SIG-M5 (cell line): ENCODE measurements around the gene ENAH.

ENCODE experiments used
- DNase-seq: peaks from one replicate; lab custom pipeline; 2025; lab: John Stamatoyannopoulos, UW

ENAH gene

DNA sequence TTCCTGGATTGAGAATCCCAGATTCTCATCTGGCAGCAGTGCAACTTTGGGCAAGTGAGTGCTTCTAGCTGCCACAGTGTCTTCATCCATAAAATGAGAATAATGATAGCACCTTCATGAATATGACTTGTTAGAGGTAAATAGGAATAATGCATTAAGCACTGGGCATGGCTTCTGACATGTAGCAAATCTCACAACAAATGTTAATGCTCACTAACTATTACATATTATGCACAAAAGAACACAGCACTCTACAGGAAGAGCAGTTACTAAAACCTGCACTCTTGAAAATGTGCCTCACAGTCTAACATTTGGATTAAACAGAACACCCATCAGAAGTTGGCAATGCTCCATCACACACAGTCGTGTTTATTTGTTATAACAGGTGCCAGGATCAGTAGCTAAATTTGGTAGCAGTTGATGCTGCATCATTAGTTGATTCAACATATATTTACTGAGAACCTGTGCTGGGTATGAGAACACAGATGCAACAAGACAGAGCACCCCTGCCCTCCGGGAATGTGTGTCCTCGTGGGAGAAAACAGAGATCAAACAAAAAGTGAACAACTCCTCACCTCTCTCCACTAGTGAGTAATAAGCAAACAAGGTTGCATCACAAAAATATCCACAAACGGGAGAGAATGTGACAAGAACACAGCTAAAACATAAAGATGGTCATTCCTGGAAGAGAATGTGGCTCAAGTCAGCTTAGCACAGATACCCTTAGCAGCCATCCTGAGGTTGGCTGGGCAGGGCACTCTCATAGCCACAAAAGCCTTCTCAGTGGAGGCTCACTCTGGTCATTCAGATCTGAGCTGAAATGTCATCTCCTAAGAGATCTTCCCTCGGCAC lies 198.9 kb downstream of the ENAH start:
- no peak for DNase-seq

DNA sequence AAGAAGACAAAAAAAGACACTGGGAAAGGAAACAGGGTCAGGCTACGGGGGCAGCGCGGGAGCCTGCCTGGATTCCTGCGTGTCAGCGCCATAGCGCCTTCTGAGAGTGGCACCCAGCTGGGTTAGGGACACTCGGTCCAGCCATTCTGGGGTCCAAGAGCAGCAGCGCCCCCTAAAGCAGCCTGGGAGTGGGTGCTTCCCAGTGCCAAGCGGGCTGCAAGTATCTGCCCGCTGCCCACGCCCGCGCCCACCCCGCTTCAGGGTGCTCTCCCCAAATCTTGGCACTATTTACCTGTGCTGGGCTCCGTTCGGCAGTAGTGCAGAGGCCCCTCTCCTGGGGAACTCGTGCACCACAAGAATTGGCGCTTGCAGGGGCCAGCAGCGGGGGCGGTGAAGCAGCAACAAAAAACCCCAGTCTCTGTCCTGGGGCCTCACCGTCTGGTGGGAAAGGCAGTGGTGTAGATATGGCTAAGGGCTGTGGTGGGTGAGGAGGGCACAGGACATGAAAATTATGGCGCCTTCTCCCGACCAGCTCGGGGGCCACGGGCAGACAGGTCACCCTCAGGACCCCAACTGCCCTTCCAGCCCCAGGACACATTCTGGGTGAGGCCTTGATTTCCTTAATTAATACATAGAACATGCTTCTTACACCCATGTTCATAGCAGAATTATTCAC lies 200.9 kb downstream of the ENAH start:
- no peak for DNase-seq

DNA sequence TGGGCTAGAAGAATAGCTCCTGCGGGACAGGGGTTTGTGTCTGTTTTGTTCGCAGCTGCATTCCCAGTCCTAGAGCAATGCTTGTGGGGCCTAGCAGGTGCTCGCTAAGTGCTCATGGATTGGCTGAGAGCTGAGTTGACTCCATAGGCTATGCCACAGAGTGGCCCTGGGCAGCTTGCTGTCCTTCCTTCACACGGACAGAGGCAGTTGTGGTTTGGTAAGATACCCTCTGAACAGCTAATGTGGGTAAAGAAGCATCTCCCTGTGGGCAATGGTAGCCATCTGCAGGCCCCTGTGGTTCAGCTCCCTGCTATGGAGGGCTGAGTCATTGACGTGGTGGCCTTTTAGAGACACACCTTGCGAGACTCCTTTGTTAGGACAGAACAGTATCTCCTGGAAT lies 201.6 kb downstream of the ENAH start:
- DNase-seq, result no peak

DNA sequence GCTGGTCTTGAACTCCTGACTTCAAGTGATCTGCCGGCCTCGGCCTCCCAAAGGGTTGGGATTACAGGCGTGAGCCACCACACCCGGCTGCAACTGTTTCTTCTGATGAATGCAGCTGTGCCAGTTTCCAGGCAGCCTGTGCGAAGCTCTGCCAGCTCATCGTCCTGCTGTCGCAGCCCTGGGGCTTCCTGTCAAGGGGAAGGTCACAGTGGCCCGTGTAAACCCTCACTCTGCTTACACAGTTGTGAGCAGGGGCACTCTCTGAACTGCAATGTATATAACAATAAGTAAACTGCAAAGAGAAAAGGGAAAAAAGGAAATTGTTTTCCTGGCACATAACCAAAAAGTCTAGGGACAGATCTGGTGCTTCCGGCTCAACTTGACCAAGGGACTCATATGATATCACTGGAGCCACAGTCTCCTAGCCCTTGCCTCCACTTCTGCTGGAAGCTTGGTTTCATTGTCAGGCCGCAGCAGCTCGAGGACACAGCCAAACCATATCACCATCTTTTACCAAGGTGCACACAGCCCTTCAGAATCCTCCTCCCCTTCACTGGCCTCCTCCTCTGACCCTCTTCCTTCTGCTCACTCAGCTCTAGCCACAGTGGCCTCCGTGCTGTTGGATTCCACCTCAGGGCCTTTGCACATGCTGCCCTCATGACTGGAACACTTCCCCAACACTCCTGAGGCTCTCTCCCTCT lies 202.3 kb downstream of the ENAH start:
- DNase-seq, result no peak

DNA sequence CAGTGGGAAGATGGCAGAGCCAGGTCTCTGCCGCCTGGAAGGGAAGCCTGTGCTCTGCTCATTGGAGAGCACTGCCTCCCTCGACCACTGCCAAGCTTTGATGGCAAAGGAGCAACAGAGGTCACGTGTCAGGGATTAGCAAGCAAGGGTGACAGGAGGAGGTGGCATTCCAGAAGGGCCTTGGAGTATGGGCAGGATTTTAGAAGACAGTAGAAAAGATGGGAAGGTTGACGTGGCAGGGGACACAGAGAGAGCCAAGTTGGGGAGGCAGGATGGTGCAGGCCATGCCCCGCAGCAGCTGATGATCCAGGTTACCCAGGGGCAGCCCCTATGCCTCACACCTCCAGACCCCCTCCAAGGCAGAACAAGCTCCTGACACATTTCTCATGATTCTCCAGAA lies 203.1 kb downstream of the ENAH start:
- no peak for DNase-seq

DNA sequence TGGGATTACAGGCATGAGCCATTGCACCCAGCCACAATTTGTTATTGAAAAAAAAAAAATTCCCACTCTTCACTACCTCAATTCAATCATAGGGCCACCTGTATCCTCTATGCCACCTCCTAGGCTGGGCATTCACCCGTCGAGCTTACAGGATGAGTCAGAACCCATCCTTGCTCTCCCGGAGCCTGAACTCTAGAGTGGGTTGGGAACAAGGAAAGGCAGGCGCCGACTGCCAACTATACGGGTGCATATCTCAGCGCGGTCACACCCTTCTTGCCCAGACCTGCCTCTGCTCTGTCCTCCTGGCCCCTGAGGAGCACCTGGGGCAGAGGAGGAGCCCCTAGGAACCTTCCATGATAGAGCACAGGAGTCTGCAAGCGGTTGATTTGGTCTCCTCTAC lies 203.7 kb downstream of the ENAH start:
- DNase-seq, result no peak

DNA sequence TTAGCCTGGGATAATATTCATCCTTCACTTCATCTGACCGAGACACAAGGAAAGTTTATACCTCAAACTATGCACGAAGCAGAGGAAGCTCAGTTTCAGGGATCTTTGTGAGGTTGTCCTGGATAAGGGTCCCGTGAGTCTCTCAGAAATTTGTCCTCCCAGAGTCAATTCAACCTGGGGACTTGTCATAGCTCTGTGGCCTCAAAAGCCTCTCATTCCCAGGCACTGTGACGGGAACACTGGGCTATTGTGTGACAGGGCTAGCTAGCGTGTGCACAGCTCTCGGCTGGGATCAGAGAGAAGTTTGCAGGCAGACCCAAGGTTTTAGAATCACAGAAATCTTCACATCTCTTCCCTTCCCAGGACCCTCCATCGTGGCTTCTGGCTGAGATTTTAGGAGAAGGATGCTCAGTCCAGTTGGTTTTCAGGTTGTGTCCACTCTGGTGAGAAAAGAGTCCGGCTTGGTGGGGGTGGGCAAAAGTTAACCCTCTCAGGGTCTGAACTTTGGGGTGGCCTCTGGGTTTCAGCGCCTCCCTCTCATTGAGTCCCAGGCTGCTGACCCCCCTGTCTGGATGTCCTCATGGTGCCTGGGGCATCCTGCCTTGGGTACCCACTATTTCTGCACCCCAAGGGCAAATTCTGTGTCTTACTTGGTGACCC lies 204.6 kb downstream of the ENAH start:
- DNase-seq, result no peak

DNA sequence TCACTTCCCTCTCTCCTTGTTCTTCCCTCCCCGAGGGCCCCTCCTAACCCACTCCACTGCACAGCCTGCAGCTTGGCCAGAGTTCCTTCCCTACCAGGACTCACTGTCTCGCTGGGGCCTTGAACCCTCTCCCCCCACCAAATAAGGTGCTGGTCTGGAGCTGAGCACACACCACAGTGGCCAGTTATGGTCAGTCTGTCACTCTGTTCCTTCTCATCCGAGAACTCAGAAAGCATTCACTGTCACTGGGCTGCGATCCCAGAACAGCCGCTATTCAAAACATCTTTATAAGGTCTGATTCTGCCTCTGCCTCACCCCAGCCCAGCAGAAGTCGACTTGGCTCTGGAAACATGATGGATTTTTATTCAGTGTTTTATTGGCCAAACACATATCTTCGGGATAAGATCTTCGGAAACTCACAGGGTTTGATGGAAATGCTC lies 205.3 kb downstream of the ENAH start:
- no peak for DNase-seq

DNA sequence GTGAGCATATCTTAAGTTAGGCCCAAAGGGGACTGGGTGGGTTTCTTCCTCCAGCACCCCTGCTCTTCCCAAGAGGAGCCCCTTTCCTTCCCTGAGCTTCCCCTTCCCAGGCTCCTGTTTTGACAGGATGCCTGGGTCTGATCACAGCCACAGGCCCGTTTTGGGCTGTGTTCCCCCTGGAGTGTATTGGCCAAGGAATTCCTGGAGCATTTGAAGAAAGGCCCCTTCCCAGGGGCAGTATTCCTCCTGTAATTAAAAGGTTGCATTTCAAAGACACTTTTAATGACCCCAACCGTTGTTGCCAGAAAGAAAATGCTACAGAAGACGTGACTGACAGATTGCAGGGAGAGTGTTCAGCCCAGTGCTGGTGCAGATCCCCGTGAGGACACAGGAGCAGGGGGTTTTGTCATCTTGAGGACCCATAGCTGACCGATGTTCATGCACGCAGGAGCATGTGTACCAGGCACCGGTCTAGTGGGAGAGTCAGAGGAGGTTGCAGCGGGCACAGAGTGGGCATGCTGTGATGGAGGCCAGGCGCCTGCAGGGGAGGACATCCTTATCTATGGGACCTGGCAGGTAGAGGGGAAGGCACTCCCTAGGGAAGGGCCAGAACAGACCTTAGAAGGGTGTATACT lies 205.8 kb downstream of the ENAH start:
- no peak for DNase-seq

DNA sequence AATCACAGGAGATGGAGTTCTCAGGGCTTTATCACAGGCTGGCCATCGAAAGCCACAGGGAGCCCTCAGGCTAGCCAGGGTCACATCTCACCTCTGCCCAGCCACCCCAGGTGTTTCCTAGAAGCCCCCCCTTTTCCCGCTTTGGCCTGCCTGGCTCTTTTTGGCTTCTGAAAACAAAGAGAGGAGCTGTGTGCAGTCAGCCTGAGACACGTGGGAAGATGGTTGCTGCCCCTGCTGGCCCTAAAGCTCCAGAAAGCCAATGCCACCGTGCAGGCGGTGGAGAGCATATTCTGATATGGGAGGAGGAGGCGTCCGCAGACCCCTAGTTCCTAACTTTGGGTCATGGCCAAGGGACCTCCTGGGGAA lies 206.3 kb downstream of the ENAH start:
- DNase-seq, result no peak

DNA sequence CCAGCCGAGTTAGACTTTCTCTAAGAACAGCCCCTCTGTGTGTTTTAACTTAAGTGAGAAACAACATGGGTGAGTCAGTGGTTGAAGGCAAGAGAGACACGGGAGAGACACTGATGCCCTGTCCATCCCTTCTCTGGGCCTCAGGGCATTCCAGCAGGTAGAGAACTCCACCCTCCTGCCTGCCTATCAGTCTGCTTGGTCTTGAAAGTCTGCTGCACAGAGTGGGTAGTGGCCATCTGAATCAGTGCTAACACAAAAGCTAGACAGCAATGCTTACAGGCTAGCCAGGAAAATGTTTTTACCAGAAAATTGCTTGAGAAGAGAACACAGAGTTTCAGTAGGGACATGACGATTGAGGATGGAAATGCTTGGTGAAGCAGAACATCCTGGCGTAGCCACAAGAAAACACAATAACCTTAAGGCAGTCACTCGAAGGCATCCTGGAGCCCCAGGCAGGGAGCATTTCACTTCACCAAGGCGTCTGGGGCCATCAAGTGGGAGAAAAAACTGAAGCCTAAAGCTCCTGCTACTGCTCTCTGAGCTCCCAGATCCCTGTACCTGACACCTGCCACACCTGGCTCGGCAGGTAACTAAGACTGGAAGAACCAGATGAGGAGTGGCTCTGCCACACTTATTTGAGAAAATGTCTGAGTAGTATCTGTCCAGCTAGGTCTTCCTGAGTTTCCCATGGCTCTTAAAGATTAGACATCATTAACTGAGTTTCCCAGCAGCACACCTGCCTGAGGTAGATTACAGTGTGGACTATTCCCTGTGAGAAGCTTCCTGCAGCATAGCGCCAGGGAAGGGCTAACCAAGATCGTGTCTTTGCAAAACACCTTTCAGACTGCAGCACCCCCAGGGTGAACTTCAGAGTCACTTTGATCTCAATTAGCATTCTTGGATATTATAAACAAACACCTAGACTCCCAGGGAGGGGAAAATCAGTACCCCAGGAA lies 207.0 kb downstream of the ENAH start:
- no peak for DNase-seq

DNA sequence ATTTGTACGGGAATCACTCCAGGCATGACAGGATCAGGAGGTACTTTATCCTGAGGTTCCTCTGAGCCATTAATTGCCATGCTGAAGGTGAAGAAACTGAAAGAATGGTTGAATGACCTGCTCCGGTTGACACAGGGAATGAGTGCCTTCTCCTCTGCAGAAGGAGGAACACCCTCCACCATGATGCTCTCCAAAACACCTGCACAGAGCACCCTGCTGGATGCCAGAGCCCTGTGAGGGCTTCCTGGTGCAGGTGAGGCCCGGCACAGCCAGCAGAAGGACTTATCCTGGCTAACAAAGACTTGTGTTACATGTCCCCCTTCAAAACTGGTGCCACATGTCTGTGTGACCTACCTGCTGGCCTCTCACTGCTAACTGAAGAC lies 210.8 kb downstream of the ENAH start:
- no peak for DNase-seq

DNA sequence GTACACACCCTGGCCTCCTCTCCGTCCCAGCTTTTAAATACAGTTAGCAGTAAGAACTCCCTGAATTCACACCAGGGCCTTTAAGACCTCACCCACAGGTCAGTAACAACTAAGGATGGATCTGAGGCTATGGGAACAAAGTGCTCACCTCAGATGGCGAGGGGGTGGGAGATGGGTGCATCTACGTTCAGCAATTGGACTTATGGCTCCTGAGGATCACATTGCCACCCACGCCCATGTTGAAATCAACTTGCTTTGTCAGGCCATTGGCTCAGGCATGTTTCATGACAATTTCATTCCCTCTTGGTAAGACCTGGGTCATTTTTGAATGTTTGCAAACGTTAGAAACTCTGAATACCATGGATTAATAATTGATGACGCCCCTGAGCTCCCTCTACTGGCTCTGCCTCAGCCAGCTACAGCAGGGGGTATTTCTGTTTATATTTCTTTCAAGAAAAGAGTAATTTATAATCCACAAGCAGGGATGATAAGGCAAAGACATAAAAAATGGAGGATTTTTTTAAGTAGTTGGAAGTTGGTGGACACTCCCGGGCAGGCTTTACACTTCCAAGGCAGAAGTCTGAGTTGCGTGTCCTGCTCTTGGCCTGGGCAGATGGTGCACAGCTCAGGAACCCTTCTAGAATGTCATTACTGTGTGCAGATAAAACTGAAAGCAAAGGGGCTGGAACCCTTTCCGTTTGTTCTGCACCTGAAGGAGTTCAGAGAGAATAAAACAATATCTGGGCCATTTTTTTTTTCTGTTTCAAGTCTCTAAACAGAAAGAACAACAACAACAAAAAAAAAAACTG lies 211.4 kb downstream of the ENAH start:
- no peak for DNase-seq

DNA sequence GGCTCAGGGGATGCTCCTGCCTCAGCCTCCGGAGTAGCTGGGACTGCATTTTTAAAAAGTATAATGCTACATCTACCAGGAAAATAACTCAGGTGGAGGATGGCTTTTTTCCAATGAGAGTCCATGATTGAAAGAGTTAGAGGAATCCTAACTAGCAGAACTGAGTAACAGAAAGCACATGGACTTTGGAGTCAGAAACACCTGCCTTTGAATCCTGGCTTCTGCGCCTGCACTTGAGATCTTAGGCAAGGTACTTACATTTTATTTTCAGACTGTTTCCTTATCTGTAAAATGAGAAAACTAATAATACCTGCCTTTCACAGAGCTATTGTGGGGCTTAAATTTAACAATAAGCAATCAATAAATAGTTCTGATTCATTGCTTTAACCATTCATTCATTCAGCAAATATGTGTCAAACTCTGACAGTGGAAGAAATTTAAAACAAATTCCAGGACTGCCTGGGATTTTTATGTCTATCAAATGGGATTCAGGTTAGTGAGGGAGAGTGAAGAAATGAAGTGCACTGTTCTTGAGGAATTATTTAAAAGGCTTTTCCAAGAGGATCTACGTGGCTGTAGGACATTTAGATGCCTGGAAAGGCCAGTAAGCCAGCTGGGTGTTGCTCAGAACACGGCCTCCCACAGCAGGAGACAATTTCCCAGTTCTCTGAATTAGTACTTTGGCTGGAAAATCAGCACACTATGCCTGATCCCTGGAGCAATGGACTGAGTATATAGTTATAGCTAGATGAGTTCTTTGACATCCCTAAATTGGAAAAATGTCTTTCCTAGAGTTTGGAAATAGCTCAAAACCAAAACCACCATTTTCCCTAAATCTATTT lies 212.3 kb downstream of the ENAH start:
- no peak for DNase-seq

DNA sequence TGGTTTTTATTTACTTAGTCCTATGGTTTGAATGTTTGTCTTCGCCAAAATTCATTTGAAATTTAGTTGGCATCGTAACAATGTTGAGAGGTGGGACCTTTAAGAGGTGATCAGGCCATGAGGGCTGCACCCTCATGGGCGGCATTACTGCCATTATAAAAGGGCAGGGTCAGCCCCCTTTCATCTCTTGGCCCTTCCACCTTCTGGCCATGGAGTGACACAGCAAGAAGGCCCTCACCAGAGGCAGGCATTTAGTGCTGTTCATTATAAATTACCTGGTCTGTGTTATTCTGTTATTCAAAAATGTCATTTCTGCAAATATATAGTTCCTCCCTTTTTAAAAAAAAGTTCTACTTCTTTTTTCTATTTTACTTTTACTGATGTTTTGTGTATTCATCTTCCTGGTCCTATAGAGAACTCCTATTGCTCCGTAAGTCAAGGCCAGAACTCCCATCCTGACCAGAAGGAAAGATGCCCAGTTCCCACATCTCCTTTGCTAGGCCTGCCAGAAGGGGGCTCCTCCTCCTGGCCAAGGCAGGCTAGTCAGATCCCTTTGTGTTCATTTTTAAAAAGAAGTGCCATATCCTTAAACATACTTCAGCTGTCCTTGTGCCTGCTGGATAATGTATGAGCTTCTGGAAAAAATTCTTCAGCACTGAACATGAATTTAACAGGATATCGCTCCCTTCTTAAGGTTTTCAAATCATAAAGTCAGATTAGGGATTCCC lies 215.0 kb downstream of the ENAH start:
- DNase-seq, result no peak
